CD4-positive, alpha-beta T cell (primary cell): ENCODE measurements around the gene CCDC28A. TPM values are rescaled to one million over a fixed set of nuclear protein-coding genes. Genes with fewer than 3 reads are reported as not detected.
A peak's percentile ranks its signal among the peaks of the same experiment; 100 is the strongest.

Experiments
- ATAC-seq: fragments of 200-7000 bp; cut with Tn5 transposase; one replicate; pipeline ENCODE4 v1.10.0; 2022; ENCODE audit warnings: mild to moderate bottlenecking; ENCODE audit not compliant: poor library complexity
- CTCF ChIA-PET: fragments of 350-600 bp; sonication (Branson Sonifier 250); formaldehyde crosslinking; loops from one replicate; lab custom pipeline; 2021; ENCODE audit warnings: antibody characterized with exemption, inconsistent platforms; lab: Charles Lee
- POLR2A ChIA-PET: fragments of 350-600 bp; sonication (Branson Sonifier 250); formaldehyde crosslinking; loops from one replicate; lab custom pipeline; 2021; ENCODE audit warnings: antibody characterized with exemption, inconsistent platforms; lab: Charles Lee
- DNase-seq, 14 experiments: peaks; one replicate each; pipeline ENCODE4 v3.0.0-alpha.2; 2013 to 2020; ENCODE audit warnings: mixed read lengths in 2 of 14
- H3K27ac ChIP-seq, 2 donors: one replicate each; pipeline versions ENCODE4 v1.5.1 to v1.7.0; 2013; ENCODE audit warnings: low read length in 2 of 2, low read depth in 1 of 2, mild to moderate bottlenecking in 1 of 2
- H3K27me3 ChIP-seq, 2 experiments: 1 replicate in 1 of 2; 2 replicates in 1 of 2; pipeline versions ENCODE4 v1.6.1 to v1.7.0; 2013; ENCODE audit warnings: low read length in 2 of 2, control low read depth in 1 of 2, mild to moderate bottlenecking in 1 of 2, moderate library complexity in 1 of 2; ENCODE audit not compliant: insufficient read depth in 2 of 2, control insufficient read depth in 1 of 2
- H3K36me3 ChIP-seq: one replicate; pipeline ENCODE4 v1.6.1; 2013; ENCODE audit warnings: low read length, control low read depth; ENCODE audit not compliant: insufficient read depth
- H3K4me1 ChIP-seq: one replicate; pipeline ENCODE4 v1.6.1; 2013; ENCODE audit warnings: low read length, control low read depth; ENCODE audit not compliant: insufficient read depth
- H3K4me3 ChIP-seq: one replicate; pipeline ENCODE4 v1.5.1; 2013; ENCODE audit warnings: mild to moderate bottlenecking, low read length, moderate library complexity
- H3K9me3 ChIP-seq, 2 experiments: 1 replicate in 1 of 2; 2 replicates in 1 of 2; pipeline versions ENCODE4 v1.6.1 to v1.7.0; 2013; ENCODE audit warnings: low read length in 2 of 2, mild to moderate bottlenecking in 2 of 2, control low read depth in 1 of 2, moderate library complexity in 1 of 2; ENCODE audit not compliant: control insufficient read depth in 1 of 2, insufficient read depth in 1 of 2
- H3K27ac Mint-ChIP-seq: one replicate; pipeline ENCODE4 v1.8.0; 2020; ENCODE audit warnings: mixed read lengths
- H3K27me3 Mint-ChIP-seq: one replicate; pipeline ENCODE4 v1.8.0; 2021; ENCODE audit warnings: mixed read lengths
- H3K36me3 Mint-ChIP-seq: one replicate; pipeline ENCODE4 v1.8.0; 2021; ENCODE audit warnings: low read depth, mixed read lengths
- H3K4me1 Mint-ChIP-seq: one replicate; pipeline ENCODE4 v1.8.0; 2021; ENCODE audit warnings: low read depth, mixed read lengths
- H3K4me3 Mint-ChIP-seq: one replicate; pipeline ENCODE4 v1.8.0; 2020; ENCODE audit warnings: mild to moderate bottlenecking, mixed read lengths
- H3K9me3 Mint-ChIP-seq: one replicate; pipeline ENCODE4 v1.8.0; 2020; ENCODE audit warnings: mixed read lengths
- CTCF ChIP-seq: fragments of 200-600 bp; IDR thresholded peaks from one replicate; pipeline ENCODE4 v1.8.0; 2022; ENCODE audit warnings: antibody characterized with exemption, mild to moderate bottlenecking
- intact Hi-C, 2 experiments: fragments of 100-400 bp; cut with DNase I in 1 of 2; cut with micrococcal nuclease in 1 of 2; formaldehyde crosslinking; loops; one replicate each; pipeline versions ENCODE4 v1.15.1 to v1.9.0; 2023 to 2025; cut with DNase I, micrococcal nuclease
- polyA plus RNA-seq, 2 donors: library from polyadenylated mRNA; unstranded; fragments of 120-200 nt; gene quantifications; one replicate each; pipeline ENCODE4 v1.2.1, GENCODE V29; 2013
- total RNA-seq, 174 experiments: library from RNA in 2 of 174; stranded (reverse) in 2 of 174; gene quantifications; one replicate each; pipeline ENCODE4 v1.2.3 and lab custom pipeline; 2021 to 2026

Gene CCDC28A
- total RNA-seq, result 10 to 100 TPM; 36.9 to 37.2 TPM
- polyA plus RNA-seq (2013, experiment 1 of 2), result 30.9 TPM
- polyA plus RNA-seq (2013, experiment 2 of 2), result 31.7 TPM
- total RNA-seq (lab: John Stamatoyannopoulos, UW), result 3.6 to 45.5 (median 24.8) reads per million in 172 experiments

- peak; percentile 87 to 97 (median 92) for DNase-seq
- no peaks in the 10 kb centered on the region for H3K27me3 ChIP-seq
- Mint-ChIP-seq H3K9me3 (no peaks in the 10 kb centered on the region), H3K4me1 (peaks cover 39% of the 10 kb centered on the region), H3K27ac (peak within 1 kb of the TSS; percentile 98), H3K4me3 (peak within 1 kb of the TSS; percentile 98), H3K27me3 (no peaks in the 10 kb centered on the region), H3K36me3 (peaks cover 39% of the 10 kb centered on the region)
- peak within 1 kb of the TSS; percentile 85 for H3K4me3 ChIP-seq
- ATAC-seq, result peak; percentile 84
- H3K9me3 ChIP-seq, result no peaks in the 10 kb centered on the region
- peaks cover 25% of the 10 kb centered on the region for H3K36me3 ChIP-seq
- intact Hi-C loops, result loop anchor here (2.0 to 10.0 kb wide), 6 partner anchors 214 to 1559 kb away; partner anchors contain the start of genes CITED2 (in 2 of the 2), ABRACL (in 1 of the 2), HEBP2 (in 1 of the 2) and IFNGR1 (in 1 of the 2)
- CTCF ChIA-PET, result interaction anchor here (1.0 kb wide), 1 partner anchor 183 kb away, joined by 3 read pairs; no protein-coding TSS in a partner anchor
- peak within 1 kb of the TSS; percentile 93 to 97 for H3K27ac ChIP-seq
- H3K4me1 ChIP-seq, result peaks cover 11% of the 10 kb centered on the region
- no peak for TF ChIP-seq CTCF
- POLR2A ChIA-PET, result interaction anchor here (0.6 to 3.3 kb wide), 13 partner anchors 81 to 905 kb away, joined by 3 to 52 read pairs (median 4); partner anchors contain the start of genes CITED2, HEBP2 and TXLNB
Observed at GRCh38 chr6:138773177-138774091, at the start of gene CCDC28A. Gene CCDC28A (plus strand): TSS chr6:138773769. CDS start chr6:138776121, 2,352 bp downstream.

GRCh38 chr6:138724015-138724414, 49.6 kb upstream of the CCDC28A start:
- Histone ChIP-seq H3K36me3 (no peaks in the 10 kb centered on the region), H3K27me3 (no peaks in the 10 kb centered on the region), H3K9me3 (no peaks in the 10 kb centered on the region), H3K4me3 (no peak overlapping the region), H3K27ac (no peak overlapping the region), H3K4me1 (no peaks in the 10 kb centered on the region)
- H3K4me3 Mint-ChIP-seq, result no peak overlapping the region
- TF ChIP-seq CTCF, result no peak
- no peaks in the 10 kb centered on the region for H3K36me3 Mint-ChIP-seq
- no peak for ATAC-seq
- ChIA-PET POLR2A (no interaction called here), CTCF (no interaction called here)
- DNase-seq, result no peak
- intact Hi-C loops, result no loop called here
- no peaks in the 10 kb centered on the region for H3K4me1 Mint-ChIP-seq
- H3K27me3 Mint-ChIP-seq, result peaks cover 4% of the 10 kb centered on the region
- H3K27ac Mint-ChIP-seq, result no peak overlapping the region
- no peaks in the 10 kb centered on the region for H3K9me3 Mint-ChIP-seq

- Histone ChIP-seq H3K4me1 (no peaks in the 10 kb centered on the region), H3K4me3 (no peak overlapping the region), H3K36me3 (no peaks in the 10 kb centered on the region), H3K27ac (no peak overlapping the region), H3K27me3 (no peaks in the 10 kb centered on the region), H3K9me3 (no peaks in the 10 kb centered on the region)
- intact Hi-C loops, result no loop called here
- no peak overlapping the region for H3K27ac Mint-ChIP-seq
- ChIA-PET POLR2A (interaction anchor here (0.5 kb wide), 1 partner anchor 32 kb away, joined by 3 read pairs; no protein-coding TSS in a partner anchor), CTCF (no interaction called here)
- H3K27me3 Mint-ChIP-seq, result peaks cover 4% of the 10 kb centered on the region
- no peaks in the 10 kb centered on the region for H3K9me3 Mint-ChIP-seq
- ATAC-seq (no peak), DNase-seq (no peak)
- H3K36me3 Mint-ChIP-seq, result no peaks in the 10 kb centered on the region
- TF ChIP-seq CTCF, result no peak
- H3K4me1 Mint-ChIP-seq, result no peaks in the 10 kb centered on the region
- H3K4me3 Mint-ChIP-seq, result no peak overlapping the region
Observed at GRCh38 chr6:138726066-138726756, 47.4 kb upstream of the CCDC28A start.
